ENCODE data around the gene MCEMP1. TPM values are rescaled to one million over a fixed set of nuclear protein-coding genes. Genes with fewer than 3 reads are reported as not detected.
A peak's percentile ranks its signal among the peaks of the same experiment; 100 is the strongest.

The MCEMP1 gene
- total RNA-seq, 1 experiment from 2014 or later: not detected

DNA sequence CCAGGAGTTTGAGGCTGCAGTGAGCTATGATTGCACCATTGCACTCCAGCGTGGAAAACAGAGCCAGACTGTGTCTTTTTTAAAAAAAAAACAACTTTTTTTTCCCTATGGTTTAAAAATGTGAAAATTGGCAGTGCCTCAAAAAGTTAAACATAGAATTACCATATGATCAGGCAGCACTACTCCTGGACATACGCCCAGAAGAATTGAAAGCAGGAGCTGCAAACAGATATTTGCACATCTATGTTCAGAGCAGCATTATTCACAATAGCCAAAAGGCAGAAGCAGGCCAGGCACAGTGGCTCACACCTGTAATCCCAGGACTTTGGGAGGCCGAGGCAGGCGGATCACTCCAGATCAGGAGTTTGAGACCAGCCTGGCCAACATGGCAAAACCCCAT is 11.8 kb upstream of the MCEMP1 start:
- DNase-seq (ENCODE audit: low spot score): no peak
- in situ Hi-C loops (cut with HindIII; ENCODE audit: low sequenced_read_pairs): no loop called here

DNA sequence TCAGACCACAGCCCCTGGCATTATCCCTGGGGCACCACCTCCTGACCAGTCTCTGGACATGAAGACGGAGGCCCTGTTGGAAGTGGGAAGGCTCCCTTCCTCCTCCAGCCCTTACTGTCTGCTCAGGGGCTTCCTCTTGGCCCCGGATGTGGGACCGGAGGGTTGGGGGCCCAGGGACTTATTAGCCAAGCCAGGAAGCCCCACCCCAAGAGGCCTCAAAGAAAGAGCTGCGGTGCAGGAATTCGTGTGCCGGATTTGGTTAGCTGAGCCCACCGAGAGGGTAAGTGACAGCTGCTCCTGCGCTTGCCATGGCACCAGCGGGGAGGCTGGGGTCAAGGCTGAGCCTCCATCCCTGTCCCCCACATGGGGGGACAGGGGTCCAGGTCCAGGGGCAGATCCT is 8.0 kb upstream of the MCEMP1 start, which contains the start of gene RETN:
Gene RETN (plus strand): TSS at position 208 of the 400 bp plus-strand sequence. CDS start 278 bp downstream, outside the sequence.
- in situ Hi-C loops (cut with HindIII; ENCODE audit: low sequenced_read_pairs): no loop called here
- no peak for DNase-seq (ENCODE audit: low spot score)

DNA sequence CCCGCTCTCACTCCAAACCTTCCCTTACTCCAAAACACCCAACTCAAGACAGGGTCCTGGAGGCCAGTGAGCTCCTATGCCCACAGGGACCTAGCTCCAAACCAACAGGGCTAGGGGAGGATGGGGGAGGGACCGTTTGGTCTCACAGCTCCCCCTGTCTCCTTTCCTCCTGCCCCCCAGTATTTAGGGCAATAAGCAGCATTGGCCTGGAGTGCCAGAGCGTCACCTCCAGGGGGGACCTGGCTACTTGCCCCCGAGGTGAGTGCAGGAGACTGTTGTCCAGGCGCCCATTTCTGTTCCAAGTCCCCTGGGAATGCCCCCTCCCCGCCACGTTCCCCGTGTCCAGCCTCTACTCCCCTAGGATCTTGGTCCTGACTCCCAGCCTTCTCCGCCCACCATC is 7.2 kb upstream of the MCEMP1 start:
- no peak for DNase-seq (ENCODE audit: low spot score)
- in situ Hi-C loops (cut with HindIII; ENCODE audit: low sequenced_read_pairs): no loop called here

DNA sequence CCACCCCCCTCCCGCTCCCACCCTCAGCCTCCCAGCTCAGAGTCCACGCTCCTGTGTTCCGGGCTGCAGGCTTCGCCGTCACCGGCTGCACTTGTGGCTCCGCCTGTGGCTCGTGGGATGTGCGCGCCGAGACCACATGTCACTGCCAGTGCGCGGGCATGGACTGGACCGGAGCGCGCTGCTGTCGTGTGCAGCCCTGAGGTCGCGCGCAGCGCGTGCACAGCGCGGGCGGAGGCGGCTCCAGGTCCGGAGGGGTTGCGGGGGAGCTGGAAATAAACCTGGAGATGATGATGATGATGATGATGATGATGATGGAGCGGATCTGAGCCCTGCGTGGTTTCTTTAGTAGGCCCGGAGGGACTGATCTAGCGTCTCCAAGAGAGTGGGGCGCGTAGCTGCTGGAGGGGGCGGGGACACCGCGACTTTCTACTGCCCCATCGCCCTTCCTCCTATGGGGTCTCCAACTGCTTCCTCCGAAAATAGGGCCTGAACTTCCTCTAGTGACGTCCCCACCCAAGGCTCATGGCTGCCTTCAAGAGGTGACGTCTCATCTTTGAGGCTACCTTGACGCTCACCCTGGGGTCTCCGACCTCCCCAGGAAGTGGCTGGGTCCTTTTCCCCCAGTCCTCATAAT is 6.6 kb upstream of the MCEMP1 start:
- DNase-seq (ENCODE audit: low spot score): no peak
- in situ Hi-C loops (cut with HindIII; ENCODE audit: low sequenced_read_pairs): no loop called here

DNA sequence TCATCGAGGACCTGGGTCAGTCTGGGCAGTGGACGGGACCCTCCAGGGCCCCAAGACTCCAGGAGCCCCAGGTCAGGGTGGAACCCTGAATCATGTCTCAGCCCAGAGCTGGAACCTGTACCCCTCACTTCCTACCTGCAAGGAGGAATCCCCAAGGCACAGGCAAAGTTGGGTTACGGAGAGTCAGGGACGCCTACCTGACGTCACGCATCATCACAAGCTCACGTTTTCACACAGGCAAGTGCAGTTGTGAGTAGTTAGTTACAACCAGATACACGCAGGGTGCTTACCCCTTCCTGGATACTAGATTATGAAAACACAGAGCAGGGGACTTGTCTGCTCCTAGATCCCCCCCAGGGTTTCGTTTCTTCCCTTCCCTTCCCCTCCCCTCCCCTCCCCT is 6.1 kb upstream of the MCEMP1 start:
- no peak for DNase-seq (ENCODE audit: low spot score)
- in situ Hi-C loops (cut with HindIII; ENCODE audit: low sequenced_read_pairs): no loop called here

DNA sequence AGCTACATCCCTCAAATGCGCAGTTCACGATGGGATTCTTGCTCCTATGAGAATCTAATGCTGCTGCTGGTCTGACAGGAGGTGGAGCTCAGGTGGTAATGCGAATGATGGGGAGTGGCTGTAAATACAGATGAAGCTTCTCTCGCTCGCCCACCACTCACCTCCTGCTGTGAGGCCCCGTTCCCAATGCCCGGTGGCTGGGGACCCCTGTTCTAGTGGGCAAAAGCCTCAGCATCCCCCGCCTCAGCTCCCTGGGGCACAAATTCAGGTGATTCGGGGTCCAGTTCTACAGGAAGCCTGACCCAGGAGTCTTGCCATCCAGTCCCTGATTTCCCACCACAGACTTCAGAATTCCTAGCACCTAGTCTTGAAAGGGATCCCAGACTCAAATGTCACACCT is 4.4 kb upstream of the MCEMP1 start:
- in situ Hi-C loops (cut with HindIII; ENCODE audit: low sequenced_read_pairs): no loop called here
- DNase-seq (ENCODE audit: low spot score): no peak

DNA sequence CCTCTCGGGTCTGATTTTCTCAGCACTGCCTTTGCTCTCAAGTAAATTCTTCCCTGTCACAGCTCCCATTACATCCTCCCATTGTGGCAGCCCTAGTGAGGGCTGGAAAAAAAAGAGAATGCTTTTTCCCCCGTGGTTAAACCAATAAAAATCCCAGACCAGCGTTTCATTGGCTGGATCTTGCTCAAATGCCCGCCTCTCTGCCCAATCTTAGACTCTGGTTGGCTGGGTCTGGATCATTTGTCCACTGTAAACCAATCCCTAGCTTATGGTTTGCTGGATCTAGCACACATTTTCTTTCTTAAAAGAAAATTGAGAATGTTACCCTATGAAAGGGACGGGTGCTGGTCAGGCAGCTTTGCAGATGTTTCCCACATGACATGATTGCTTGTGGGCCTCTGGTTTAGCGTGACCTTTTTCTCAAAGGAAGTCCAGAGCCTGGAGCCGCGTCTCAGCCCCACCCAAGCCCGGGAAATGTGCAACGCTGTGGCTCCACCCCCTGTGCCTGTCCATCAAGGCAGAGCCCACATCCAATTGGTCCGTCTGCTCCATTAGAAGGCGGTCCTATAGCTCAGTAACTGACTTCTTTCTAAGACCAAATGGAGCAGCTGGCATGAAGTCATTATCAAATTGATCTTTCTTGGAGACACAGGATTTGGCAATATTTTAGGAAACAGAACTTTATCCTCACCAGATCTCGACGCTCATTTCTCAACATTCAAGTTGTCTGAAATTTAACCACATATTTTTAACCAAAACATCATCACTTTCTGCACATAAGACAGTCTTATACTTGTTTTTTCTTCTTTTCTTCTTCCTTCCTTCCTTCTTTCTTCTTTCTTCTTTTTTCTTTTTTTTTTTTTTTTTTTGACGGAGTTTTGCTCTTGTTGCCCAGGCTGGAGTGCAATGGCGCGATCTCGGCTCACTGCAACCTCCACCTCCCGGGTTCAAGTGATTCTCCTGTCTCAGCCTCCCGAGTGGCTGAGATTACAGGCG is 2.6 kb upstream of the MCEMP1 start:
- peak; percentile 24 for DNase-seq (ENCODE audit: low spot score)
- in situ Hi-C loops (cut with HindIII; ENCODE audit: low sequenced_read_pairs): no loop called here

DNA sequence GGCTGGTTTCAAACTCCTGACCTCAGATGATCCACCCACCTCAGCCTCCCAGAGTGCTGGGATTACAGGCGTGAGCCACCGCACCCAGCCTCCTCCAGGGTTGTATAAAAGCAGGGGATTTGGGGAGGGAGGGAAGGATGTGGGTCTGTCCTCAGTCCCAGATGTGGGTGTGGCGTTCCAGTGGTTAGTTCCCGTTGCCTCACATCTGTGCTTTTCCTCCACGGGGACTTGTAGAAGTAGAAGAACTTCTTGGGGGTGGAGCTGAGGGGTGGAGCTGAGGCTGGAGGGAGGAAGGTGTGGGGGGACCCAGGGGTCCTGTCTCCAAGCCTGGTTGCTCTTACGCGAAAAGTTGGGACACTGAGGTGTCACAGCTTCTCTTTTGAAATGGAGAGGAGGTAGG is 514 bp upstream of the MCEMP1 start:
- in situ Hi-C loops (cut with HindIII; ENCODE audit: low sequenced_read_pairs): no loop called here
- no peak for DNase-seq (ENCODE audit: low spot score)

DNA sequence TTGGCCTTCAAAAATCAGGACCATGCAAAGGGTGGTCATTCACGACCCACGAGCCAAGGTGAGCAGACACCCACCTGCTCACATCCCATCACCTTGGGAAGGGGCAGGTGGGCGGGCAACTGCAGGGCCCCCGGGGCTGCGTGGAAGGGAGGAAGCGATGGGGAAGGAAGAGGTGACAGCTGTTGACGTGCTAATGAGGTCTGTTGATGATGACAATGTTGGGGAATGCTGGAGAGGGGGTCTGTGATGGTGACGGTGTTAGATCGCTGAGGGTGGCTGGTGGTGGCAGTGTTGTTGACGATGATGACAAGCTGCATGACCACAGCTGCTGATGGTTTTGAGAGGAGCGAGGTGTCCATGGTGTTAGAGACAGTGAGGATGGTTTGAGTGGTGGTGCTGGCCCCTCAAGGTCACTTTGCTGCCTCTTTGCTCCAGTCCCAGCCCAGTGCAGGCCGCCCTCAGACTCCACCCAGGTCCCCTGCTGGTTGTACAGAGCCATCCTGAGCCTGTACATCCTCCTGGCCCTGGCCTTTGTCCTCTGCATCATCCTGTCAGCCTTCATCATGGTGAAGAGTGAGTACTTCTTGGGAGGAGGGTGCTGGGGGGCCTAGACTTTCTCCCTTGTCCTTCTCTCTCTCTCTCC is 900 bp downstream of the MCEMP1 start:
- DNase-seq (ENCODE audit: low spot score): no peak
- in situ Hi-C loops (cut with HindIII; ENCODE audit: low sequenced_read_pairs): no loop called here

DNA sequence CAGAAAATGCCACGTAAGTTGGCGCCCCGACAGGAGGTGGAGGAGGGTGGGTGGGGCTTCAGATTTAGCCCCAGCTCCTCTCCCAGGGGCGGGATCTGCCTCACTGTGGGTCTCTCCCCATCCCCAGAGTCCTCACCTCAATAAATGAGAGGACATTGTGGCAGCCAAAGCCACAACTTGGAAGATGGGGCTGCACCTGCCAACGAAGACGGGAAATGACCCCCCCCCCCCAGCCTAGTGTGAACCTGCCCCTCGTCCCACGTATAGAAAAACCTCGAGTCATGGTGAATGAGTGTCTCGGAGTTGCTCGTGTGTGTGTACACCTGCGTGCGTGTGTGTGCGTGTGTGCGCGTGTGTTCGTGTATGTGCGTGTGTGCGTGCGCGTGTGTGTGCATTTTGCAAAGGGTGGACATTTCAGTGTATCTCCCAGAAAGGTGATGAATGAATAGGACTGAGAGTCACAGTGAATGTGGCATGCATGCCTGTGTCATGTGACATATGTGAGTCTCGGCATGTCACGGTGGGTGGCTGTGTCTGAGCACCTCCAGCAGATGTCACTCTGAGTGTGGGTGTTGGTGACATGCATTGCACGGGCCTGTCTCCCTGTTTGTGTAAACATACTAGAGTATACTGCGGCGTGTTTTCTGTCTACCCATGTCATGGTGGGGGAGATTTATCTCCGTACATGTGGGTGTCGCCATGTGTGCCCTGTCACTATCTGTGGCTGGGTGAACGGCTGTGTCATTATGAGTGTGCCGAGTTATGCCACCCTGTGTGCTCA is 2.3 kb downstream of the MCEMP1 start:
- in situ Hi-C loops (cut with HindIII; ENCODE audit: low sequenced_read_pairs): no loop called here
- peak; percentile 75 for DNase-seq (ENCODE audit: low spot score)

DNA sequence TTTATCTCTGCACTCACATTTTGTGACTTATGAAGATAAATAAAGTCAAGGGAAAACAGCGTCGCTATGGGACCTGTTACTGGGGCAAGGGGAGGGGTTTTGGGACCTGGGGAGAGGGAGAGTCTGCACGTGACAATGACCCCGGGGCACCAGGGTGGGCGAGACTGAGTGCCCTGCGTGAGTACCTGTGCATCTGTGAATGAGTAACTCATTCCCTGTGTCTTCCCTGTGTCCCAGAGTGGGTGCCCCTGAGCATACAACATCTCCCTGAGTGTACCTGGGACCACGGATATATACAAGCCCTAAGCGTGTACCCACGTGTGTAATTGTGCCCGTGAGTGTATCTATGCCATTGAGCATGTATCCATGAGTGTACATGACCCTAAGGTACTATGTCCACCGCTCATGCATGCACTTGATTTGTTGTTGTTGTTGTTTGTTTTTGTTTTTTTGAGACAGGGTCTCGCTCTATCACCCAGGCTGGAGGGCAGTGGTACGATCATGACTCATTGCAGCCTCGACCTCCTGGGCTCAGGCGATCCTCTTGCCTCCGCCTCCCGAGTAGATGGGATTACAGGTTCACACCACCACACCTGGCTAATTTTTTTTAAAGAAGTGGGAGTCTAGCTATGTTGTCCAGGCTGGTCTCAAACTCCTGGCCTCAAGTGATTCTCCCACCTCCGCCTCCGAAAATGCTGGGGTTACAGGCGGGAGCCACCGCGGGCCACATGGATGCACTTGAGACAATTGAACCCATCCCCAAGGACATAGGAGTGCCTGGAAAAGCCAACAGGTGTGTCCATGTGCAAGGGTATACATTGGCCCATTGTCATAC is 3.1 kb downstream of the MCEMP1 start:
- in situ Hi-C loops (cut with HindIII; ENCODE audit: low sequenced_read_pairs): no loop called here

DNA sequence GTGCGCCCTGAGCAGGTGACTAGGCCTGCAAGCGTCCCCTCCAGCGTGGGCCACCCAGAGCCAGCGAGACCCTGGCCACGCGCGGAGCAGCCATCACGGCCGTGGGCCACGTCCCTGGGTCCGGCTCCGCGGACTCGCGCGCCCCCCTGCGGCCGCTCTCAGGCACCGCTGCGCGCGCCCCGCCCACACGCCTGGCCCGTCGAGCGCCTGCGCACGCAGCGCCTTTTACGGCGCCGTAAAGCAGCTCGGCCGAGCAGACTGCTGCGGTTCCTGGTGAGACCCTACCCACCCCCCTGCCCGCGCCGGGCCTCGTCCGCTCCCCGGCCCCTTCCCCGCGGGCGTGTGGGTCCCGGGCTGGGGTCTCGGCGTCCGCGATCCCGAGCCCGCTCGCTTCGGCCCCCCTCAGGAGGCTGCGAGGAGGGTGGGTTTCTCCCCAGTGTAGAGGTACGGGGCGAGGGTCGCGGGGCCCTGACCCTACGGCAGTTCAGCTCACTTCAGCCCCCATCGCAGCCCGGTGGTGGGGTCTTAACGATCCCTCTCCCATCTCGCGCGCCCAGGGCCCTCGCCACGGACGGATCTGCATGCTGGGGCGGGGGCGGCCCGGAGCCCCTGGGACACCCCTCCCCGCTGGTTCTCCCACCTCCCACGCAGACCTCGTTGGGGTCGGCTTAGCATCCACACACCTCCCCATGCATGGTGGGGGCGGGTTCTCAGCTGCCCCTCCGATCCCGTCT is 3.9 kb downstream of the MCEMP1 start, which contains the start of gene TRAPPC5:
Gene TRAPPC5 (plus strand): TSS at position 228 of the 734 bp plus-strand sequence. CDS start 1,421 bp downstream, outside the sequence.
- DNase-seq (ENCODE audit: low spot score): peak; percentile 74
- in situ Hi-C loops (cut with HindIII; ENCODE audit: low sequenced_read_pairs): no loop called here

More for the DNA sequence above, 3.1 kb downstream of the MCEMP1 start:
- no peak for DNase-seq (ENCODE audit: low spot score)

DNA sequence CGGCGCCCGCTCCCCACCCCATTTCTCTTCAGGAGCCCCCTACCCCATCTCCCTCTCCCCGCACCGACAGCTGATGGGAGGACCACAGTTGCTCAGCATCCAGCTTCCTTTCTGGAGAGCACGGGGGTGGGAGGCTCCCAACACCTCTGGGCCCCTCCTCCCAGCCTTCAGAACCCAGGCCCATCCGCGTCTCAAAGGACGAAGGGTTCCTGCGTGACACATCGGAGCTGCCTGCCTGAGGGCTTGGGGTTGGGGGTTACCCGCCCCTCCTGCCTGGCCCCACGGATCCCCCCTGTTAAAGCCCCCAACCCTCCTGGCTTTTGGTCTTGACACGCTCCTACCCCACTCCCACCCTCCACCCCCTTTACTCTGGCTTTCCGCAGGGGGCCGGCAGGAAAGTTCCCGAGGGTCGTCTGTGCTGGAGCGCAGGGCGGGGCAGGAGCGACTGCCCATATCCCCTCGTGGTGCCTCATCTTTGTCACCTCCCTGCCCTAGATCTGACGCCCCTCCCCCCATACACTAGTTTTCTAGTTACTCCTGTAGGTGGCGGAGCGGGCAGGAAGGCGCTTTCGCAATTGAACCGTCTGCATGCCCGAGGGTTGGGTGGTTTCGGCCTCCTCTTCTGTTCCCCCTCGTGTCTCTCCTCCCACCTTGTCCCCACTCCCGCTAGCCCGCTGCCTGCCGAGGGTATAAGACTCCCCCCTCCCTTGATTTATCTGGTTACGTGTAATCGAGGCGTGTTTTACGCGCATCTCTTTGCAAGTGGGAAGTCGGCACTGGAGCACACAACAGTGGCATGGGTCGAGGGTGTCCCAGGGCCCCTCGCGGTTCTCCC is 4.7 kb downstream of the MCEMP1 start:
- DNase-seq (ENCODE audit: low spot score): peak; percentile 79
- in situ Hi-C loops (cut with HindIII; ENCODE audit: low sequenced_read_pairs): no loop called here

DNA sequence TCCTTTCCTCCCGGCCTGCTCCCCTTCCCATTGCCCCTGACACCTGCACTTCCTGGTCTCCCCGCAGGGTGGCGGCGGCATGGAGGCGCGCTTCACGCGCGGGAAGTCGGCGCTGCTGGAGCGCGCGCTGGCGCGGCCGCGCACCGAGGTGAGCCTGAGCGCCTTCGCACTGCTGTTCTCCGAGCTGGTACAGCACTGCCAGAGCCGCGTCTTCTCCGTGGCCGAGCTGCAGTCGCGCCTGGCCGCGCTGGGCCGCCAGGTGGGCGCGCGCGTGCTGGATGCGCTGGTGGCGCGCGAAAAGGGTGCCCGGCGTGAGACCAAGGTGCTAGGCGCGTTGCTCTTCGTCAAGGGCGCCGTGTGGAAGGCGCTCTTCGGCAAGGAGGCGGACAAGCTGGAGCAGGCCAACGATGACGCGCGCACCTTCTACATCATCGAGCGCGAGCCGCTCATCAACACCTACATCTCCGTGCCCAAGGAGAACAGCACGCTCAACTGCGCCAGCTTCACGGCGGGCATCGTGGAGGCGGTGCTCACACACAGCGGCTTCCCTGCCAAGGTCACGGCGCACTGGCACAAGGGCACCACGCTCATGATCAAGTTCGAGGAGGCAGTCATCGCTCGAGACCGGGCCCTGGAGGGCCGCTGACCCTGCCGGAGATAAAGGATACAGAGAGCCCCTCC is 5.4 kb downstream of the MCEMP1 start:
- in situ Hi-C loops (cut with HindIII; ENCODE audit: low sequenced_read_pairs): no loop called here
- DNase-seq (ENCODE audit: low spot score): peak; percentile 25

DNA sequence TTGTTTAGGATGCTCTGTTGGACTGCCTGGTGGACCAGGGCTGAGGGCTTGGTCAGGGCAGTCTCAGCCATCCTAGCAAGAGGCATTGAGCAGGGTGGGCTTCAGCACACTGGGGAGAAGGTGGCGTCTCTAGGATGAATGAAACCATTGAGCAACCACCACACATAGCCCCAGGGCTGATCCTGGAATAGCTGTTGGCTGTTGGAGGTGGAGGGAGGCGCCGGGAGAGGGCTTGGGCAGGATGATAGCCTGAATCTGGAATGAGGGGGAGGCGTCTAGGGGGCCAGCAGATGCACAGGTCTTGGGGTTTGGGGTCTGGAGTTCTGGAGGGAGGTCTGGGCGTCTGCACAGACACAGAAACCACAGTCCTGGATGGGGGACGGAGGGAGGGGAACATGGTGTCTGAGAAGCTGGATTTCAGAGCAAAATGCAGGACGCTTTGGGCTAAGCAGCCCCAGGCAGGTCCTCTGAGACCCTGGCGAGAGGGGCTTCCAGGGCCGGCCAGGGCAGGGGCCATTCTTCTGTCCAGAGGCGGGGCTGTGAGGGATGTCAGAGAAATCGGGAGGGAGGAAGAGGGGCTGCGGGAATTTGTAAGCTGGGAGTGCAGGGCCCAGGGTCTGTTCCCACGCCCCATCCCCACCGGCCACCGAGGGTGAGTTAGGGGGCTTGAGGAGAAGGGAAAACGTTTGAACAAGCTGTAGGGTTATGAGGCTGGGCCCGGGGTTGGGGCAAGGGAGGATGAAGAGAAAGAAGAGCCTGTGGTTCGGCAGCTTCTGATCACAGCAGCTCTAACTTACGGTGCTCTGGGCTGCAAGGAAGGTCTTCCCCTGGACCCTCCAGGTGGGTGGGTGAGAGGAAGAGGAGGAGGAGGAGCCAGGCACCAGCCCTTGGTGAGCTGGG is 8.9 kb downstream of the MCEMP1 start:
- in situ Hi-C loops (cut with HindIII; ENCODE audit: low sequenced_read_pairs): no loop called here
- DNase-seq (ENCODE audit: low spot score): no peak

All from G401 (cell line).